ENCODE data around the gene GOLIM4. TPM values are rescaled to one million over a fixed set of nuclear protein-coding genes. Genes with fewer than 3 reads are reported as not detected.

The GOLIM4 gene
- total RNA-seq, 3 donors from 2014 or later = 60.8 to 102 (median 80.4) TPM

GRCh38 chr3:168080499-168081170 lies 15.1 kb downstream of the GOLIM4 start:
- ATAC-seq (no peak), DNase-seq (no peak)
- Histone ChIP-seq H3K4me1 (ENCODE audit: low read depth) (peaks cover 10% of the 10 kb centered on the region), H3K9me3 (no peaks in the 10 kb centered on the region), H3K4me3 (no peak overlapping the region), H3K36me3 (ENCODE audit: low read depth) (no peaks in the 10 kb centered on the region)
- intact Hi-C loops (cut with DNase I, micrococcal nuclease) = no loop called here
- TF ChIP-seq CTCF (IDR thresholded peaks at IDR 0.05) = no peak

- no peaks in the 10 kb centered on the region for H3K36me3 ChIP-seq (ENCODE audit: low read depth)
- no peak overlapping the region for H3K4me3 ChIP-seq
- TF ChIP-seq CTCF (IDR thresholded peaks at IDR 0.05) = no peak
- no peak for ATAC-seq
- intact Hi-C loops (cut with DNase I, micrococcal nuclease) = no loop called here
- no peaks in the 10 kb centered on the region for H3K9me3 ChIP-seq
- no peak for DNase-seq
- peaks cover 10% of the 10 kb centered on the region for H3K4me1 ChIP-seq (ENCODE audit: low read depth)
Observed at GRCh38 chr3:168080022-168080421, 15.7 kb downstream of the GOLIM4 start.

GRCh38 chr3:168077091-168077490 lies 18.6 kb downstream of the GOLIM4 start:
- no peak for DNase-seq
- intact Hi-C loops (cut with DNase I, micrococcal nuclease) = no loop called here
- ATAC-seq = no peak
- Histone ChIP-seq H3K4me1 (ENCODE audit: low read depth) (peaks cover 10% of the 10 kb centered on the region), H3K4me3 (no peak overlapping the region), H3K9me3 (no peaks in the 10 kb centered on the region), H3K36me3 (ENCODE audit: low read depth) (no peaks in the 10 kb centered on the region)
- no peak for TF ChIP-seq CTCF (IDR thresholded peaks at IDR 0.05)

- DNase-seq (no peak), ATAC-seq (peak; percentile 70)
- Histone ChIP-seq H3K9me3 (no peaks in the 10 kb centered on the region), H3K36me3 (ENCODE audit: low read depth) (no peaks in the 10 kb centered on the region), H3K4me1 (ENCODE audit: low read depth) (peaks cover 7% of the 10 kb centered on the region), H3K4me3 (no peak overlapping the region)
- no peak for TF ChIP-seq CTCF (IDR thresholded peaks at IDR 0.05)
- intact Hi-C loops (cut with DNase I, micrococcal nuclease) = no loop called here
Observed at GRCh38 chr3:168073842-168074605, 21.7 kb downstream of the GOLIM4 start.

- H3K4me1 ChIP-seq (ENCODE audit: low read depth) = no peaks in the 10 kb centered on the region
- no peaks in the 10 kb centered on the region for H3K36me3 ChIP-seq (ENCODE audit: low read depth)
- ATAC-seq = no peak
- intact Hi-C loops (cut with DNase I, micrococcal nuclease) = no loop called here
- no peak for DNase-seq
- TF ChIP-seq CTCF (IDR thresholded peaks at IDR 0.05) = no peak
- no peak overlapping the region for H3K4me3 ChIP-seq
- H3K9me3 ChIP-seq = no peaks in the 10 kb centered on the region
Observed at GRCh38 chr3:168072323-168072650, 23.4 kb downstream of the GOLIM4 start.

Data from mucosa of descending colon (tissue), 3 donors.